ENCODE data around the gene PSRC1.
A peak's percentile ranks its signal among the peaks of the same experiment; 100 is the strongest.

Gene PSRC1

DNA sequence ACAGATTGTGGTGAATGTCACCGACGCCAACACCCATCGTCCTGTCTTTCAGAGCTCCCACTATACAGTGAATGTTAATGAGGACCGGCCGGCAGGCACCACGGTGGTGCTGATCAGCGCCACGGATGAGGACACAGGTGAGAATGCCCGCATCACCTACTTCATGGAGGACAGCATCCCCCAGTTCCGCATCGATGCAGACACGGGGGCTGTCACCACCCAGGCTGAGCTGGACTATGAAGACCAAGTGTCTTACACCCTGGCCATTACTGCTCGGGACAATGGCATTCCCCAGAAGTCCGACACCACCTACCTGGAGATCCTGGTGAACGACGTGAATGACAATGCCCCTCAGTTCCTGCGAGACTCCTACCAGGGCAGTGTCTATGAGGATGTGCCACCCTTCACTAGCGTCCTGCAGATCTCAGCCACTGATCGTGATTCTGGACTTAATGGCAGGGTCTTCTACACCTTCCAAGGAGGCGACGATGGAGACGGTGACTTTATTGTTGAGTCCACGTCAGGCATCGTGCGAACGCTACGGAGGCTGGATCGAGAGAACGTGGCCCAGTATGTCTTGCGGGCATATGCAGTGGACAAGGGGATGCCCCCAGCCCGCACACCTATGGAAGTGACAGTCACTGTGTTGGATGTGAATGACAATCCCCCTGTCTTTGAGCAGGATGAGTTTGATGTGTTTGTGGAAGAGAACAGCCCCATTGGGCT is 30.6 kb downstream of the PSRC1 start:
- Histone ChIP-seq H3K27ac (peak overlapping the region in 6 of 21 experiments; percentile 69 to 90 (median 84)), H3K4me3 (no peak overlapping the region)

DNA sequence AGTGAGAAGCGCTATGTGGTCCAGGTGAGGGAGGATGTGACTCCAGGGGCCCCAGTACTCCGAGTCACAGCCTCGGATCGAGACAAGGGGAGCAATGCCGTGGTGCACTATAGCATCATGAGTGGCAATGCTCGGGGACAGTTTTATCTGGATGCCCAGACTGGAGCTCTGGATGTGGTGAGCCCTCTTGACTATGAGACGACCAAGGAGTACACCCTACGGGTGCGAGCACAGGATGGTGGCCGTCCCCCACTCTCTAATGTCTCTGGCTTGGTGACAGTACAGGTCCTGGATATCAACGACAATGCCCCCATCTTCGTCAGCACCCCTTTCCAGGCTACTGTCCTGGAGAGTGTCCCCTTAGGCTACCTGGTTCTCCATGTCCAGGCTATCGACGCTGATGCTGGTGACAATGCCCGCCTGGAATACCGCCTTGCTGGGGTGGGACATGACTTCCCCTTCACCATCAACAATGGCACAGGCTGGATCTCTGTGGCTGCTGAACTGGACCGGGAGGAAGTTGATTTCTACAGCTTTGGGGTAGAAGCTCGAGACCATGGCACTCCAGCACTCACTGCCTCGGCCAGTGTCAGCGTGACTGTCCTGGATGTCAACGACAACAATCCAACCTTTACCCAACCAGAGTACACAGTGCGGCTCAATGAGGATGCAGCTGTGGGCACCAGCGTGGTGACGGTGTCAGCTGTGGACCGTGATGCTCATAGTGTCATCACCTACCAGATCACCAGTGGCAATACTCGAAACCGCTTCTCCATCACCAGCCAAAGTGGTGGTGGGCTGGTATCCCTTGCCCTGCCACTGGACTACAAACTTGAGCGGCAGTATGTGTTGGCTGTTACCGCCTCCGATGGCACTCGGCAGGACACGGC is 31.4 kb downstream of the PSRC1 start:
- H3K27ac ChIP-seq, result no peak overlapping the region
- H3K4me3 ChIP-seq, result no peak overlapping the region

- peak overlapping the region; percentile 44 to 75 (median 60) for H3K4me3 ChIP-seq
- H3K27ac ChIP-seq, result peak overlapping the region in 15 of 21 experiments; percentile 12 to 86 (median 75)
These were observed 32.3 kb downstream of the PSRC1 start for GRCh38 chr1:109250454-109251276.

DNA sequence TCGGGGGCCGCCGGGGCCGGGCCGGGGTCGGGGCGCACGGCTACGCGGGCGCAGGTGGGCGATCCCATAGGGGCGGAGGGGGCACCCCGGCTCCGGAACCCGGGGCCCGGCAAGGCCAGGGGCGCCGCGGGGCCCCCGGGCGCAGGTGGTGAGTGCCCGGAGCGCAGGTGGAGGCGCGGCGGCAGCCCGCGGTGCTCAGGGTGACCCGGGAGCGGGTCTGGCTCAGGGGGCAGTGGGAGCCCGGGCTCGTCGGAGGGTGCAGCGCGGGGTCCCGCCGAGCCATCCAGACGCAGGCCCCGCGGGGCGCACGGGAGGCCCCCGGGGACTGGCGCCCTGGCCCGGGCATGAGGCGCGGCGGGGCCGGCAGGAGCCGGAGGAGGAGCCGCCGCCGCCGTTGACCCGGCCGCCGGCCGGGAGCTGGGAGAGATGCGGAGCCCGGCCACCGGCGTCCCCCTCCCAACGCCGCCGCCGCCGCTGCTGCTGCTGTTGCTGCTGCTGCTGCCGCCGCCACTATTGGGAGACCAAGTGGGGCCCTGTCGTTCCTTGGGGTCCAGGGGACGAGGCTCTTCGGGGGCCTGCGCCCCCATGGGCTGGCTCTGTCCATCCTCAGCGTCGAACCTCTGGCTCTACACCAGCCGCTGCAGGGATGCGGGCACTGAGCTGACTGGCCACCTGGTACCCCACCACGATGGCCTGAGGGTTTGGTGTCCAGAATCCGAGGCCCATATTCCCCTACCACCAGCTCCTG is 33.1 kb downstream of the PSRC1 start:
- Histone ChIP-seq H3K4me3 (peak overlapping the region; percentile 44 to 75 (median 60)), H3K27ac (peak overlapping the region in 17 of 21 experiments; percentile 21 to 86 (median 75))

DNA sequence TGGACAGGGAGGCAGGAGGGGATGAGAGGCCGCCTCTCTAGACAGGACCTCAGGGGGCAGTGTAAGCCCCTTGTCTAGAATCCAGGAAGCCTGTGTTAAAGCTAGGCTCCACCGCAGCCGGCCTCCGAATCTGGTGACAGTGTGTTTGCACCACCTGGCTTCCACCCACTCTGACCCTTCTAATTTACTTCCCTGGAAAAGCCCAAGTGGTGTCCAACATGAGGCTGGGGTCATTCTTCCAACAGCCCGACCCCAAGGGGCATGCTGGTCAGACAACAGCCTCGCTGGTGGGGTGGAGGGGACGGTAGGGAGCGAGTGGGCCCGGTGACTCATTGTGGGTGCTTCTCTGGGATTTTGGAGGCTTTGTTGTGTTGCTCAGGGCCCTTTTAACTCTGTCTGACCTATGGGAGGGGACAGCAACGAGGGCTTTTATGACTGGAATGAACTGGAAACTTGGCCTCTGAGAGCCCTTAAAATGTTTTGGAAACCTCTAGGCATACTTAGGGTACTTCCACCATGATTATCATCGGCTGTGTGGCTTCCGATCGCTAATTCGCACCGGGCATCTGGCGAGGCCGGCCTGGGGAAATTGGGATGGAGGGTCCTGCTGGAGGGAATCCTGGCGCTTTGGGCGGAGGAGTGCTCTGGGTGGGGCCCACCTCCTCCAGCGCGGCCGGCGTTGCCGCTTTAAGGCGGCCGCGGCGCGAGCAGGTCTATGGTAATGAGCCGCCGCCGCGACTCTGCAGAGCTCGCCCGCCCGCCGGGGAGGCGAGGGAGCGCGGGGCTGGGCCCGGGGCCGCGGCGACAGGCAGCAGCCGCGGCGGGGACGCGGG is 33.9 kb downstream of the PSRC1 start, which contains the start of gene CELSR2:
Gene CELSR2 (plus strand): TSS at position 743 of the 833 bp plus-strand sequence. CDS start 541 bp downstream, outside the sequence.
- peak within 1 kb of the TSS; percentile 44 to 75 (median 60) for H3K4me3 ChIP-seq
- H3K27ac ChIP-seq, result peak within 1 kb of the TSS in 17 of 21 experiments; percentile 21 to 86 (median 75)

DNA sequence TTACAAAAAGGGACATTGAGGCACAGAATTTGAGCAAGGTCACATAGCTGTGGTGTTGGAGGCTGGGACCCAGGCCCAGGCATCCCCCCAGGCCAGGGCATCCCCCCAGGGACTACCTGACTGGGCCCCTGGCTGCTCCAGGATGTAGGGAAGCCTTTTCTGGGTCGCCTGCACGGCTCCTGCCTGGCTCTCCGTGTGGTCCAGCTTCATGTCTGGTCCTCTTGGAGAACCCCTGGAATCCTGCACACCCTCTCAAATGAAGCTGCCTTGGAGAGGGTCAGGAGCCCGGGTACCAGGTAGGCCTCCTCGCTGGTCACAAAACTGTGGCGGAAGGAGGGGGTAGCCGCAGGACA is 34.5 kb downstream of the PSRC1 start:
- H3K27ac ChIP-seq, result peak overlapping the region in 2 of 21 experiments; percentile 3 to 17
- H3K4me3 ChIP-seq, result no peak overlapping the region

GRCh38 chr1:109247401-109248365 is 35.3 kb downstream of the PSRC1 start:
- no peak overlapping the region for H3K4me3 ChIP-seq

GRCh38 chr1:109246141-109246551 is 36.8 kb downstream of the PSRC1 start:
- no peak overlapping the region for H3K4me3 ChIP-seq
- no peak overlapping the region for H3K27ac ChIP-seq

More at GRCh38 chr1:109247401-109248365, 35.3 kb downstream of the PSRC1 start:
- no peak overlapping the region for H3K27ac ChIP-seq

DNA sequence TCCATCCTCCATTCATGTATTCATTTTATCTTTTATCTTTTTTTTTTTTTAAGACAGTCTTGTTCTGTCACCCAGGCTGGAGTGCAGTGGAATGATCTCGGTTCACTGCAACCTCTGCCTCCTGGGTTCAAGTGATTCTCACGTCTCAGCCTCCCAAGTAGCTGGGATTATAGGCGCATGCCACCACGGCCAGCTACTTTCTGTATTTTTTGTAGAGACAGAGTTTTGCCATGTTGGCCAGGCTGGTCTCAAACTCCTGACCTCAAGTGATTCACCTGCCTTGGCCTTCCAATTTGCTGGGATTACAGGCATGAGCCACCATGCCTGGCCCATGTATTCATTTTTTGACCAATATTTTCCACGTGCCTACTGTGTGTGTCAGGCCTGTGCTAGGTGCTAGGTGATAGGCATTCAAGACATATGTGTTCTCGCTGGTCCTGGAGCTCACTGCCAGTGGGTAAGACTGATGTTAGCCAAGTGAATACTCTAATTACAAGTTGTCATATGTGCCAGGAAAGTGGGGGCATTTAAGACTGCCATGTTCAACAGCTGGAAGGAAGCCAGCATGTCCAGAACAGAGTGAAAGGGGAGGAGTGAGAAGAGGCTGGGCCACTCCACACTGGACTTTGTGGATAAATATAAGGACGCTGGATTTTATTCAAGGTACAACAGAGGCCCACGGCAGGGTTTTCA is 38.9 kb downstream of the PSRC1 start:
- Histone ChIP-seq H3K27ac (no peak overlapping the region), H3K4me3 (no peak overlapping the region)

DNA sequence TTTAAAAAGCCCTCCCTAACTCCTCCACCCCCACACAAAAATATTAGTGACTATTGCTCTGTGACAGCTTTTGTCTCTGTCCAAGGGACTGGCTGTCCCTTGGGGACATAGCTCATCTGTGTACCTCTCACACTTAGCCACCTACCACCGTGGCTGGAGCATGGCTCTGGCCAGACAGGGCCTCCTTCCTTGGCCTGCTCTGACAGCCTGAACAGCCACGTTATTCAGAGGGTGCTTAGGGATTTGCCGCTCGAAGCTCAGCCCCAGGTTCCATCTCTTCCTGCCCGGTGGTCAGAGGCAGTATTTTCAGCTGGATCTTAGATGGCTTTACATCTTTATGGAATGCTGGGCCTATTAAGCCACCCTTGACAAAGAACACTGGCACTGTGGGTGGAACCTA is 39.7 kb downstream of the PSRC1 start:
- no peak overlapping the region for H3K27ac ChIP-seq
- H3K4me3 ChIP-seq, result no peak overlapping the region

DNA sequence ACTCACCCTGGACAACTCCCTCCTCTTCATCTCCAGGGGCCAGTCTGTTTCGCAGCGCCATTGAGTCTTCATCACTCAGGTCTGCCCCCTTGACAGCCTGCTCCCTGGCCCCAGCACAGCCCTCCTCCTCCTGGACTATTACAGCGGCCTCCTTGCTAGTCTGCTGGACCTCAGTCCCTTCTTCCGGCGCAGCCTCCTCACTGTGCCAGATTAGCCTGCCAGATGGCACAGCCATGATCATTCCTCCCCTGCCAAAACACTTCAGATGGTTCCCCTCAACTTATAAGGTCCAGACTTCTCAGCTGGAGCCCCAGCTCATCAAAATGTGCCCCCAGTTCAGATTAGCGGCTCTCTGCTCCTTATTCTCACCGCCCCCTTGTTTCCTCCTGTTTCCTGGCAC is 40.6 kb downstream of the PSRC1 start:
- H3K4me3 ChIP-seq, result no peak overlapping the region
- no peak overlapping the region for H3K27ac ChIP-seq

DNA sequence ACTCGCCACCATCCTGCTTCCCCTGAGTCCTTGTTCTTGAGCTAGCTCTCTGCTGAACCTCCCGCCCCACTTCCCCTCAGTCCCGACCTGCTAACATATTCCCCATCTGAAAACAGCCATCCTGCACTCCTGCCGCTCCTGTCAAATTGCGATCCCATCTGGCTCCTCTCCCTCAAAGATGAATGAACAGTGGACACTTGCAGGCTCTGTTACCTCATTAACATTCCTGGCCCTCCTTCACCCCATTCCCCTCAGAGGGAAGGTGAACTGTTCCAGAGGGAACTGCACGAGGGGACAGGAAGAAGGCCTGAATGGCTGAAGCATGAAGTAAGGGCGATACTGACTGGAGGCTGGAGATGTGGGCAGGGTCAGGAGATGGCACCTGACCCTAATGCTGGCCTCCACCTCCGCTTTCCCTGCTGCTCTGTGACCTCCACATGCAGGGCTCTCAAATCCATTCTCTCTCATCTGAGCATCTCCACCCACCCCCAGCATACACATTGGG is 41.1 kb downstream of the PSRC1 start:
- H3K27ac ChIP-seq, result no peak overlapping the region

GRCh38 chr1:109241344-109241743 is 41.6 kb downstream of the PSRC1 start:
- no peak overlapping the region for H3K4me3 ChIP-seq
- peak overlapping the region in 7 of 21 experiments; percentile 23 to 87 (median 77) for H3K27ac ChIP-seq

More for the DNA sequence above, 41.1 kb downstream of the PSRC1 start:
- no peak overlapping the region for H3K4me3 ChIP-seq

- no peak overlapping the region for H3K4me3 ChIP-seq
- peak overlapping the region in 20 of 21 experiments; percentile 37 to 89 (median 73) for H3K27ac ChIP-seq
These were observed 42.5 kb downstream of the PSRC1 start for GRCh38 chr1:109240158-109241152.

All from skin epidermis (tissue), 12 donors.